GM23248 (cell line): ENCODE results near the gene C1QL4.

Source experiments
- EZH2 ChIP-seq: fragments of 200-600 bp; sonication (generic); IDR thresholded peaks from 2 replicates; pipeline ENCODE4 v1.6.1; 2018; ENCODE audit warnings: antibody characterized with exemption, mild to moderate bottlenecking; ENCODE audit not compliant: insufficient read depth, poor library complexity, severe bottlenecking
- EZH2phosphoT487 ChIP-seq: fragments of 200-600 bp; sonication (generic); IDR thresholded peaks from 2 replicates; pipeline ENCODE4 v1.6.1; 2018; ENCODE audit warnings: antibody characterized with exemption, moderate library complexity, mild to moderate bottlenecking, low read depth; ENCODE audit not compliant: insufficient read depth

GRCh38 chr12:49345825-49346658 lies 9.1 kb upstream of the C1QL4 start:
- TF ChIP-seq EZH2 (peak; percentile 100), EZH2phosphoT487 (peak; percentile 70; the same call in 1 of the 2 replicates)
